Measurements from ENCODE around the gene DIRAS1. TPM values are rescaled to one million over a fixed set of nuclear protein-coding genes. Genes with fewer than 3 reads are reported as not detected.

DIRAS1 gene
- total RNA-seq, 4 donors from 2014 or later, result 0.62 to 2.5 (median 2.0) TPM; not detected in 1

- H3K27me3 ChIP-seq, result no peaks in the 10 kb centered on the region
- no peaks in the 10 kb centered on the region for H3K4me1 ChIP-seq
- no peak for DNase-seq
- H3K27ac ChIP-seq, result no peak overlapping the region
- H3K9me3 ChIP-seq, result no peaks in the 10 kb centered on the region
- TF ChIP-seq POLR2A (IDR thresholded peaks at IDR 0.05) (no peak), CTCF (IDR thresholded peaks at IDR 0.05 in 4 of 5, conservative IDR thresholded peaks at IDR 0.05 in 1 of 5) (no peak)
- no peak overlapping the region for H3K4me3 ChIP-seq
- H3K36me3 ChIP-seq, result peaks cover 0 to 69% of the 10 kb centered on the region in 2 donors
- intact Hi-C loops (cut with DNase I; ENCODE audit: low total_unique reads) (no loop called here), in situ Hi-C loops (cut with MboI; ENCODE audit: low sequenced_read_pairs in 4 of 4) (no loop called here)
- ATAC-seq, result no peak
These were observed 35.3 kb upstream of the DIRAS1 start for GRCh38 chr19:2756477-2756876.

- TF ChIP-seq CTCF (IDR thresholded peaks at IDR 0.05 in 4 of 5, conservative IDR thresholded peaks at IDR 0.05 in 1 of 5) (no peak), POLR2A (IDR thresholded peaks at IDR 0.05) (no peak)
- no peak for ATAC-seq
- peaks cover 0 to 63% of the 10 kb centered on the region in 2 donors for H3K36me3 ChIP-seq
These were observed 34.6 kb upstream of the DIRAS1 start for GRCh38 chr19:2755811-2756210.

GRCh38 chr19:2755448-2755705, 34.2 kb upstream of the DIRAS1 start:
- TF ChIP-seq CTCF (IDR thresholded peaks at IDR 0.05 in 4 of 5, conservative IDR thresholded peaks at IDR 0.05 in 1 of 5), result no peak
- TF ChIP-seq POLR2A (IDR thresholded peaks at IDR 0.05), result no peak
- no peak for ATAC-seq
- Histone ChIP-seq H3K9me3 (no peaks in the 10 kb centered on the region), H3K27me3 (no peaks in the 10 kb centered on the region), H3K4me1 (no peaks in the 10 kb centered on the region), H3K4me3 (no peak overlapping the region), H3K36me3 (peaks cover 0 to 60% of the 10 kb centered on the region in 2 donors), H3K27ac (no peak overlapping the region)
- intact Hi-C loops (cut with DNase I; ENCODE audit: low total_unique reads) (no loop called here), in situ Hi-C loops (cut with MboI; ENCODE audit: low sequenced_read_pairs in 4 of 4) (no loop called here)
- no peak for DNase-seq

More at GRCh38 chr19:2755811-2756210, 34.6 kb upstream of the DIRAS1 start:
- no peaks in the 10 kb centered on the region for H3K4me1 ChIP-seq
- in situ Hi-C loops (cut with MboI; ENCODE audit: low sequenced_read_pairs in 4 of 4), result no loop called here
- no peak for DNase-seq
- H3K27ac ChIP-seq, result no peak overlapping the region
- H3K9me3 ChIP-seq, result no peaks in the 10 kb centered on the region
- H3K4me3 ChIP-seq, result no peak overlapping the region
- intact Hi-C loops (cut with DNase I; ENCODE audit: low total_unique reads), result no loop called here
- no peaks in the 10 kb centered on the region for H3K27me3 ChIP-seq

GRCh38 chr19:2754659-2755447, 33.7 kb upstream of the DIRAS1 start:
- H3K4me1 ChIP-seq, result no peaks in the 10 kb centered on the region
- no peaks in the 10 kb centered on the region for H3K9me3 ChIP-seq
- intact Hi-C loops (cut with DNase I; ENCODE audit: low total_unique reads) (no loop called here), in situ Hi-C loops (cut with MboI; ENCODE audit: low sequenced_read_pairs in 4 of 4) (loop anchor here in 1 of 4 donors (5.0 kb wide), 1 partner anchor 103 kb away; no protein-coding TSS in a partner anchor)
- DNase-seq, result no peak
- ATAC-seq, result no peak
- no peak for TF ChIP-seq CTCF (IDR thresholded peaks at IDR 0.05 in 4 of 5, conservative IDR thresholded peaks at IDR 0.05 in 1 of 5)
- TF ChIP-seq POLR2A (IDR thresholded peaks at IDR 0.05), result no peak
- H3K27ac ChIP-seq, result no peak overlapping the region
- no peak overlapping the region for H3K4me3 ChIP-seq
- no peaks in the 10 kb centered on the region for H3K27me3 ChIP-seq
- peaks cover 0 to 60% of the 10 kb centered on the region in 2 donors for H3K36me3 ChIP-seq
